CD4-positive, CD25-positive, alpha-beta regulatory T cell (primary cell): ENCODE measurements around the gene ZNF462. TPM values are rescaled to one million over a fixed set of nuclear protein-coding genes. Genes with fewer than 3 reads are reported as not detected.

ENCODE experiments used
- ATAC-seq, 2 donors: fragments of 150-1000 bp; cut with Tn5 transposase; one replicate each; pipeline ENCODE4 v1.10.0; 2021; ENCODE audit warnings: low read depth in 2 of 2, moderate number of reproducible peaks in 2 of 2, moderate library complexity in 1 of 2
- DNase-seq, 3 donors: peaks; one replicate each; pipeline versions ENCODE4 v3.0.0 to v3.0.0-alpha.2; 2012 to 2022; ENCODE audit warnings: mixed read lengths in 1 of 3
- H3K27ac ChIP-seq: one replicate; pipeline ENCODE4 v1.7.0; 2013; ENCODE audit warnings: mild to moderate bottlenecking, low read length; ENCODE audit not compliant: insufficient read depth, poor library complexity, severe bottlenecking
- H3K27me3 ChIP-seq: one replicate; pipeline ENCODE4 v1.7.0; 2013; ENCODE audit warnings: low read length; ENCODE audit not compliant: control insufficient read depth, insufficient read depth
- H3K36me3 ChIP-seq: one replicate; pipeline ENCODE4 v1.7.0; 2013; ENCODE audit warnings: mild to moderate bottlenecking, low read length, moderate library complexity; ENCODE audit not compliant: control insufficient read depth, insufficient read depth
- H3K4me1 ChIP-seq: 2 replicates; pipeline ENCODE4 v1.7.0; 2013; ENCODE audit warnings: mild to moderate bottlenecking, low read length; ENCODE audit not compliant: insufficient read depth, control insufficient read depth, poor library complexity, severe bottlenecking
- H3K4me3 ChIP-seq: one replicate; pipeline ENCODE4 v1.7.0; 2013; ENCODE audit warnings: low read depth, mild to moderate bottlenecking, low read length, moderate library complexity
- H3K9me3 ChIP-seq, 2 experiments: 1 replicate in 1 of 2; 2 replicates in 1 of 2; pipeline ENCODE4 v1.7.0; 2013; ENCODE audit warnings: low read length in 2 of 2, mild to moderate bottlenecking in 1 of 2, moderate library complexity in 1 of 2; ENCODE audit not compliant: control insufficient read depth in 2 of 2
- H3K27ac Mint-ChIP-seq, 3 donors: one replicate each; pipeline ENCODE4 v1.8.0; 2020 to 2022; ENCODE audit warnings: mild to moderate bottlenecking in 3 of 3, mixed read lengths in 3 of 3, moderate library complexity in 2 of 3
- H3K27me3 Mint-ChIP-seq: one replicate; pipeline ENCODE4 v1.8.0; 2022; ENCODE audit warnings: mild to moderate bottlenecking, mixed read lengths
- H3K36me3 Mint-ChIP-seq: one replicate; pipeline ENCODE4 v1.8.0; 2020; ENCODE audit warnings: mixed read lengths
- H3K4me1 Mint-ChIP-seq, 4 donors: one replicate each; pipeline ENCODE4 v1.8.0; 2020 to 2022; ENCODE audit warnings: mixed read lengths in 4 of 4, mild to moderate bottlenecking in 1 of 4
- H3K4me3 Mint-ChIP-seq, 4 donors: one replicate each; pipeline ENCODE4 v1.8.0; 2020 to 2022; ENCODE audit warnings: mild to moderate bottlenecking in 4 of 4, mixed read lengths in 4 of 4, moderate library complexity in 3 of 4
- H3K9me3 Mint-ChIP-seq, 7 donors: one replicate each; pipeline ENCODE4 v1.8.0; 2020 to 2022; ENCODE audit warnings: mixed read lengths in 7 of 7, mild to moderate bottlenecking in 3 of 7, moderate library complexity in 2 of 7
- polyA plus RNA-seq, 4 donors: library from polyadenylated mRNA; unstranded; fragments of 300-500 nt; fragmentation: Illumina TruSeq; gene quantifications; one replicate each; pipeline ENCODE4 v1.2.3, GENCODE V29; 2021
- total RNA-seq: library from RNA; stranded (reverse); gene quantifications from one replicate; pipeline ENCODE4 v1.2.3, GENCODE V29; 2022

ZNF462 gene
- total and polyA plus RNA-seq, 5 donors from 2014 or later: 0.62 to 1.7 TPM; not detected in 3

DNA sequence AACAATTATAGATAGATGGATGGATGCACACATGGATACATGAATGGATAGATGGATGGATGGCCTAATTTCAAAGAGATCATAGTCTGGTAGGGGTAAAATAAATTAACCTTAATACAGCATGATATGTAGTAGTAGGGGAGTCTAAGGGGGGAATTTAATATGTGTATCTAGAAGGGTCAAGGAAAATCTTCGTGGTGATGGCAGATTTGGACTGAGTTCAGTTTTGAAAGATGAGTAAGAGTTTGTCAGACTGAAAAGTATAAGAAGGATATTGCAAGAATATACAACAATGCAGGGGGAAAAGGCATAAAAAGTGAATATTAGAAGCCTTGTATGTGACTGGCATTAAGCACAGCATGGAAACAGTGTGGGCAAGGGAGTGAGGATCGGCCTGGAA lies 98.7 kb downstream of the ZNF462 start:
- peaks cover 0 to 11% (median 0%) of the 10 kb centered on the region in 7 donors for H3K9me3 Mint-ChIP-seq
- no peaks in the 10 kb centered on the region for H3K4me1 ChIP-seq
- H3K36me3 Mint-ChIP-seq: no peaks in the 10 kb centered on the region
- no peaks in the 10 kb centered on the region for H3K27me3 ChIP-seq
- H3K27ac Mint-ChIP-seq: no peak overlapping the region
- no peaks in the 10 kb centered on the region for H3K27me3 Mint-ChIP-seq
- no peak for DNase-seq
- H3K27ac ChIP-seq: no peak overlapping the region
- ATAC-seq: no peak
- no peaks in the 10 kb centered on the region for H3K4me1 Mint-ChIP-seq
- H3K36me3 ChIP-seq: no peaks in the 10 kb centered on the region
- H3K4me3 Mint-ChIP-seq: no peak overlapping the region
- no peaks in the 10 kb centered on the region for H3K9me3 ChIP-seq
- H3K4me3 ChIP-seq: no peak overlapping the region

DNA sequence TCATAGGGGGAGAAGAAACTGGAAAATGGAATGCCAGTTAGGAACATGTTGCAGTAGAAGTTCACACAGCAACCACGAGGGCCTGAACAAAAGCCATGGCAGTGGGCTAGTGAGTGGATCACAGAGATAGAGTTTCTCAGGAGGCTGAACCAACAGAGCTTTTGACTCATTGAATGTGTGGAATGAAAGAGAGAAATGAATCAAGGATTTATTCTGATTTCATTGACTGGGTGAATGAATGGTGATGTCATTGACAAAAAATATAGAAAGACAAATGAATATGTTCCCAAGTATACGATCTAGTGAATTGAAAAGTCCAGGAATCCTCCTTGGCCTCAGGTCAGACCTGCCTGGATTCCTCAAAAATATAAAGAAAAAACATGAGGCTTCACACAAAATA lies 99.2 kb downstream of the ZNF462 start:
- peaks cover 0 to 11% (median 0%) of the 10 kb centered on the region in 7 donors for H3K9me3 Mint-ChIP-seq
- no peaks in the 10 kb centered on the region for H3K4me1 Mint-ChIP-seq
- no peak overlapping the region for H3K27ac Mint-ChIP-seq
- H3K27me3 Mint-ChIP-seq: no peaks in the 10 kb centered on the region
- ATAC-seq: no peak
- no peaks in the 10 kb centered on the region for H3K36me3 ChIP-seq
- no peak overlapping the region for H3K27ac ChIP-seq
- no peak for DNase-seq
- H3K4me1 ChIP-seq: no peaks in the 10 kb centered on the region
- H3K4me3 Mint-ChIP-seq: no peak overlapping the region
- H3K27me3 ChIP-seq: no peaks in the 10 kb centered on the region
- H3K9me3 ChIP-seq: no peaks in the 10 kb centered on the region
- H3K4me3 ChIP-seq: no peak overlapping the region
- no peaks in the 10 kb centered on the region for H3K36me3 Mint-ChIP-seq

DNA sequence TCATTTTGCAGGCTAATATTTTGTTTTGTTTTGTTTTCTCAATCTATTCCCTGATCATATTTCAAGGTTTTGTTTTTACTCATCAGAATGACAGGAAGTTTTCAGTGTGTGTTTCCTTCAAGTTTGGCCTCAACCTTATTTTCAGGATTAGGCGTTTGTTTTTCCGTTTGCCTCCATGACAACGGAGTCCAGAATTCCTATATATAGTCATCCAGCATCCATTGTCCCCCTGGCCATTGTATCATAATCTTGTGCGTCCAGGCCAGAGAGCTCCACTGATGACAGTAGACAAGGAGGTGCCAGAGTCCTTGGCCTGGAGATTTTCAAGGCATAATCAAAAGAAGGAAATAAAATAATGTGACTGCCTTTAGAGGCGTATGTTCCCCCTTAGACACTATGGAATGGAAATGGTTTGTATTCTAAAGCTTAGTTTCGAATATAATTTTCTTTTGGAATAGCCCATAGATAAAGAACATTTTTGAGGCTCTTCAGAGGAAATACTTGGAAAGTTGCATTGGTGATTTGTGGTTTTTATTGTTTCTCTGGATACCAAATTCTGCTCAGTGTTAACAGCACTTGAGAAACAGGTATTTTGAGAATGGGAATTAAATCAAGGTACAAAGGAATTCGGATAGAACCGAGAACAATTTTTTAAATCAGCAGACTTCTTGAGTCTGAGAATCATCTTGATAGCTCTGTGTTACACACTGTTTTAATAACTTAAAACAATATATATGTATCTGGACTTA lies 99.8 kb downstream of the ZNF462 start:
- no peaks in the 10 kb centered on the region for H3K36me3 Mint-ChIP-seq
- H3K4me3 Mint-ChIP-seq: no peak overlapping the region
- ATAC-seq: no peak
- no peaks in the 10 kb centered on the region for H3K4me1 Mint-ChIP-seq
- no peaks in the 10 kb centered on the region for H3K27me3 Mint-ChIP-seq
- no peaks in the 10 kb centered on the region for H3K4me1 ChIP-seq
- H3K9me3 ChIP-seq: no peaks in the 10 kb centered on the region
- H3K36me3 ChIP-seq: no peaks in the 10 kb centered on the region
- no peak overlapping the region for H3K4me3 ChIP-seq
- H3K27me3 ChIP-seq: no peaks in the 10 kb centered on the region
- H3K27ac Mint-ChIP-seq: no peak overlapping the region
- H3K27ac ChIP-seq: no peak overlapping the region
- DNase-seq: no peak
- H3K9me3 Mint-ChIP-seq: peaks cover 0 to 11% (median 0%) of the 10 kb centered on the region in 7 donors

DNA sequence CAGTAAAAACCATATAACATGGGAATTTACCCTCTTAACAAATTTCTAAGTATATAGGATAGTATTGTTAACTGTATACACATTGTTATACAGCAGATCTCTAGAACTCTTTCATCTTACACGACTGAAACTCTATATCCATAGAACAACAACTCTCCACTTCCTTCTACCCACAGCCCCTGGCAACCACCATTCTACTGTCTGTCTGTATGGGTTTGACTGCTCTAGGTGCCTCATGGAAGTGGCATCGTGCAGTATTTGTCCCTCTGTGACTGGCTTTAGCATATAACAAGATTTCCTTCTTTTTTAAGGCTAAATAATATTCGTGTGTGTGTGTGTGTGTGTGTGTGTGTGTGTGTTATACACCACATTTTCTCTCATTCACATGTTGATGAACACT lies 100.7 kb downstream of the ZNF462 start:
- no peak for DNase-seq
- Histone ChIP-seq H3K9me3 (no peaks in the 10 kb centered on the region), H3K27ac (no peak overlapping the region), H3K4me3 (no peak overlapping the region), H3K36me3 (no peaks in the 10 kb centered on the region), H3K4me1 (no peaks in the 10 kb centered on the region), H3K27me3 (no peaks in the 10 kb centered on the region)
- H3K4me1 Mint-ChIP-seq: no peaks in the 10 kb centered on the region
- H3K36me3 Mint-ChIP-seq: no peaks in the 10 kb centered on the region
- H3K27ac Mint-ChIP-seq: no peak overlapping the region
- no peaks in the 10 kb centered on the region for H3K27me3 Mint-ChIP-seq
- H3K9me3 Mint-ChIP-seq: peaks cover 0 to 8% (median 0%) of the 10 kb centered on the region in 7 donors
- H3K4me3 Mint-ChIP-seq: no peak overlapping the region
- no peak for ATAC-seq

DNA sequence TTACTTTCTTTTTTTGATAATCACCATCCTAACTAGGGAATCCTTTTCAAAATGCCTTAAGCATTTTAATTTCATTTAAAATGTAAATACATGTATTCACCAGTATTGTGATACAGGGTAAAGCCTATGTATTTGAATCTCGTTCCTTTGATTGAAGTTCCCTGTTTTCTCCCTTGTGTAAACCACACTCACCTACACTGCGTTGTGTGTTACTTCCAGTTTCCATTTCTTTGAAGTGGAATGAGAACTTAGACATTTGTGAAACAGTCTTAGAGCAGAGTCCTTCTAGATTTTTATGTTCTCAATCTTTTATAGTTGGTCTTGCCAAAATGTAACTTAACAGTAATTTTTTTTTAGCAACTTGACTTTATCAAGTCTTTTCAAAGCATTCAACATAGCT lies 101.4 kb downstream of the ZNF462 start:
- Mint-ChIP-seq H3K27ac (no peak overlapping the region), H3K4me3 (no peak overlapping the region), H3K9me3 (peaks cover 0 to 8% (median 0%) of the 10 kb centered on the region in 7 donors), H3K27me3 (no peaks in the 10 kb centered on the region), H3K36me3 (no peaks in the 10 kb centered on the region), H3K4me1 (no peaks in the 10 kb centered on the region)
- ATAC-seq (no peak), DNase-seq (peak in 1 of 3 donors; percentile 6)
- no peak overlapping the region for H3K4me3 ChIP-seq
- no peaks in the 10 kb centered on the region for H3K36me3 ChIP-seq
- H3K27ac ChIP-seq: no peak overlapping the region
- H3K4me1 ChIP-seq: no peaks in the 10 kb centered on the region
- no peaks in the 10 kb centered on the region for H3K9me3 ChIP-seq
- no peaks in the 10 kb centered on the region for H3K27me3 ChIP-seq

DNA sequence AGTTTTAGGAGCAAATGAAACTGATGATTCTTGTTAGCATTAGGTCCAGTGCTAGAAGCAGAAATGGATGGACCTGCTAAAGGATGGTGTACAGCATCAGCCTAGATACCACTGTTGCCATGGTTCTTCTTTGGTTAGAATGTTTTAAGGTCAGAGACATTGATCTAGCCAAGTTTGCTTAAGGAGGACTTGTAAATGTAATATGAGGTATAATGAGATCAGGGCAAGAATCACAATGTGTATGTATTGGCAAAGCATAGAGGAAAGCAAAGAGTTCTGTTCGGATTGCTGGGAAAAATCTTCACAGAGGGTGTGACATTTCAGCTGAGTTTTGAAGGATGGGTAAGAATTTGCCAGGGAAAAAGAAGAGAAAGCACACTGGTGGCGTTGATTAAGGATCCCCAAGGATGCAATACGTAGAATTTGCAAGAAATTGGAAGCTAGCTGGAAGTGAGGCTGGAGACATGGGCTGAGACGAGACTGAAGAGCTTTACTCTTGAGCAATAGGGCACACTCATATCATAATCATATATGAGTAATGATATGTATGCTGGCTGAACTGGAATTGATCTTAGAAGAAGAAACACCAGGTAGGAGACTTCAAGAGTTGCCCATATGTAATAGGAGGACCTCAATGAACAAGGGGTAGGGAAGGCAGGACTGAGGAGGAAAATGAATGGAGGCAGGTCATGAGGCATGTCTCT lies 102.0 kb downstream of the ZNF462 start:
- DNase-seq: no peak
- no peak overlapping the region for H3K27ac Mint-ChIP-seq
- H3K27me3 ChIP-seq: no peaks in the 10 kb centered on the region
- H3K27ac ChIP-seq: no peak overlapping the region
- H3K27me3 Mint-ChIP-seq: no peaks in the 10 kb centered on the region
- H3K4me3 ChIP-seq: no peak overlapping the region
- no peaks in the 10 kb centered on the region for H3K36me3 ChIP-seq
- H3K4me1 Mint-ChIP-seq: no peaks in the 10 kb centered on the region
- H3K9me3 Mint-ChIP-seq: peaks cover 0 to 10% (median 0%) of the 10 kb centered on the region in 7 donors
- no peaks in the 10 kb centered on the region for H3K36me3 Mint-ChIP-seq
- no peaks in the 10 kb centered on the region for H3K9me3 ChIP-seq
- no peak for ATAC-seq
- H3K4me1 ChIP-seq: no peaks in the 10 kb centered on the region
- no peak overlapping the region for H3K4me3 Mint-ChIP-seq

DNA sequence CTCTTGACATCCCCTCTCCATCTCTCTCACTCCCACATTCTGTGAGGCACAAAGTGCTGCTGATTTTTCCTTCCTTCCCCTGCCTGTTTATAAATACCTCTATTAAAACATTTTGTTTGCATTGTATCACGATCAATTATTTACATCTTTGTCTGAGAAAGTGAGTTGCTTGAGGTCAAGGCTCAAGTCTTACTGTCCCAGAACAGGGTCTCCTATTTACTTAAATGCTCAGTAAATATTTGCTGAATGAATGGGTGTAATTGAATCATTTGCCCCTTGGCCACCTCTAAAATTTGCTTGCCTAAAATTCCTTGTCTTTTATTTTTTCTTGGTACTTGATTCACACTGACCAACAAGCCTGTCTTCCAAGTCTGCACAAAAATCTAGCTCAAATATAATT lies 103.5 kb downstream of the ZNF462 start:
- Mint-ChIP-seq H3K4me3 (no peak overlapping the region), H3K27ac (no peak overlapping the region), H3K4me1 (no peaks in the 10 kb centered on the region), H3K27me3 (no peaks in the 10 kb centered on the region), H3K9me3 (peaks cover 0 to 9% (median 0%) of the 10 kb centered on the region in 7 donors), H3K36me3 (no peaks in the 10 kb centered on the region)
- H3K4me3 ChIP-seq: no peak overlapping the region
- no peaks in the 10 kb centered on the region for H3K9me3 ChIP-seq
- DNase-seq (no peak), ATAC-seq (no peak)
- H3K27ac ChIP-seq: no peak overlapping the region
- no peaks in the 10 kb centered on the region for H3K36me3 ChIP-seq
- no peaks in the 10 kb centered on the region for H3K4me1 ChIP-seq
- no peaks in the 10 kb centered on the region for H3K27me3 ChIP-seq

DNA sequence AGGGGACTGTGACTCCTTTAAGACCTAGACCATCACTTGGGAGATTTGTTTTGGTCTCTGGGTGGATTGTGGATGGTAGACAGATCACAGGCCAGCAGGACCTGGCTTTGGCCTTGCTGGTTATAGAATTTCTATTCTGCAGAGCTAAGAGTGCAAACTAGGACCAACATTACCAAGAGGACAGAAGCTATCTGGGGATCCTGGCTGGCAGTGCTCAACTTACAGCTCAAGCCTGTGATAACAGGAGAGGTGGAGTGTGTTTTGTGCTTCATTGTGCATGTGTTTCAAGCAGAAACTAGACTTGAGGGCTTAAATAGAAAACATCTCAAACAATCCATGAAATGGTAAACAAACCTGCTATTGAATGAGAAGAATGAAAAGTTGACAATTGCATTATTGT lies 106.7 kb downstream of the ZNF462 start:
- Histone ChIP-seq H3K4me3 (no peak overlapping the region), H3K4me1 (no peaks in the 10 kb centered on the region), H3K27me3 (no peaks in the 10 kb centered on the region), H3K9me3 (no peaks in the 10 kb centered on the region), H3K36me3 (no peaks in the 10 kb centered on the region), H3K27ac (no peak overlapping the region)
- no peak overlapping the region for H3K27ac Mint-ChIP-seq
- DNase-seq: no peak
- no peak overlapping the region for H3K4me3 Mint-ChIP-seq
- no peaks in the 10 kb centered on the region for H3K4me1 Mint-ChIP-seq
- no peaks in the 10 kb centered on the region for H3K27me3 Mint-ChIP-seq
- no peaks in the 10 kb centered on the region for H3K36me3 Mint-ChIP-seq
- peaks cover 0 to 7% (median 0%) of the 10 kb centered on the region in 7 donors for H3K9me3 Mint-ChIP-seq
- no peak for ATAC-seq
